ENCODE results near the gene BBS9. TPM values are rescaled to one million over a fixed set of nuclear protein-coding genes. Genes with fewer than 3 reads are reported as not detected.
"Not testable (repeated sequence)": the region's sequence is repeated elsewhere in the genome, so short reads cannot be mapped to it uniquely, and the experiment has no call there.

Gene BBS9
- total RNA-seq, 1 donor from 2014 or later = 11.3 TPM

GRCh38 chr7:33271839-33272371 is 142.5 kb downstream of the BBS9 start:
- intact Hi-C loops (cut with micrococcal nuclease) = not testable (repeated sequence)

- intact Hi-C loops (cut with micrococcal nuclease) = no loop called here
These were observed 144.0 kb downstream of the BBS9 start for GRCh38 chr7:33273356-33273755.

- intact Hi-C loops (cut with micrococcal nuclease) = no loop called here
These were observed 147.0 kb downstream of the BBS9 start for GRCh38 chr7:33276325-33276724.

GRCh38 chr7:33276729-33277128 is 147.4 kb downstream of the BBS9 start:
- intact Hi-C loops (cut with micrococcal nuclease) = no loop called here

GRCh38 chr7:33278095-33278494 is 148.7 kb downstream of the BBS9 start:
- intact Hi-C loops (cut with micrococcal nuclease) = no loop called here

- intact Hi-C loops (cut with micrococcal nuclease) = no loop called here
These were observed 157.1 kb downstream of the BBS9 start for GRCh38 chr7:33286501-33286900.

GRCh38 chr7:33287738-33288137 is 158.4 kb downstream of the BBS9 start:
- intact Hi-C loops (cut with micrococcal nuclease) = no loop called here

GRCh38 chr7:33298848-33299247 is 169.5 kb downstream of the BBS9 start:
- intact Hi-C loops (cut with micrococcal nuclease) = no loop called here

- intact Hi-C loops (cut with micrococcal nuclease) = no loop called here
These were observed 170.1 kb downstream of the BBS9 start for GRCh38 chr7:33299425-33299824.

GRCh38 chr7:33300131-33300530 is 170.8 kb downstream of the BBS9 start:
- intact Hi-C loops (cut with micrococcal nuclease) = no loop called here

- intact Hi-C loops (cut with micrococcal nuclease) = no loop called here
These were observed 171.4 kb downstream of the BBS9 start for GRCh38 chr7:33300742-33301141.

GRCh38 chr7:33303978-33304557 is 174.7 kb downstream of the BBS9 start:
- intact Hi-C loops (cut with micrococcal nuclease) = not testable (repeated sequence)

- intact Hi-C loops (cut with micrococcal nuclease) = no loop called here
These were observed 177.8 kb downstream of the BBS9 start for GRCh38 chr7:33307205-33307604.

- intact Hi-C loops (cut with micrococcal nuclease) = no loop called here
These were observed 181.2 kb downstream of the BBS9 start for GRCh38 chr7:33310546-33310945.

GRCh38 chr7:33325754-33326484 is 196.6 kb downstream of the BBS9 start:
- intact Hi-C loops (cut with micrococcal nuclease) = no loop called here

GRCh38 chr7:33326485-33326848 is 197.1 kb downstream of the BBS9 start:
- intact Hi-C loops (cut with micrococcal nuclease) = no loop called here

- intact Hi-C loops (cut with micrococcal nuclease) = no loop called here
These were observed 198.1 kb downstream of the BBS9 start for GRCh38 chr7:33327427-33327826.

GRCh38 chr7:33334349-33334748 is 205.0 kb downstream of the BBS9 start:
- intact Hi-C loops (cut with micrococcal nuclease) = no loop called here

GRCh38 chr7:33336820-33337219 is 207.5 kb downstream of the BBS9 start:
- intact Hi-C loops (cut with micrococcal nuclease) = no loop called here

GRCh38 chr7:33339074-33339790 is 209.9 kb downstream of the BBS9 start:
- intact Hi-C loops (cut with micrococcal nuclease) = no loop called here

- intact Hi-C loops (cut with micrococcal nuclease) = no loop called here
These were observed 216.7 kb downstream of the BBS9 start for GRCh38 chr7:33346055-33346454.

- intact Hi-C loops (cut with micrococcal nuclease) = no loop called here
These were observed 221.2 kb downstream of the BBS9 start for GRCh38 chr7:33350577-33350976.
